H9 (cell line): ENCODE measurements around the gene TMEM140. TPM values are rescaled to one million over a fixed set of nuclear protein-coding genes. Genes with fewer than 3 reads are reported as not detected.

Experiments
- DNase-seq: peaks from one replicate; pipeline ENCODE4 v3.0.0-alpha.2; 2017
- H2AFZ ChIP-seq: one replicate; pipeline ENCODE4 v1.6.1; 2013; ENCODE audit warnings: mild to moderate bottlenecking, low read length, control low read depth, moderate library complexity
- H2AK5ac ChIP-seq: 2 replicates; pipeline ENCODE4 v1.6.1; 2013; ENCODE audit warnings: low read length, control low read depth, mixed read lengths; ENCODE audit not compliant: insufficient read length
- H2BK120ac ChIP-seq: one replicate; pipeline ENCODE4 v1.6.1; 2013; ENCODE audit warnings: low read depth, mild to moderate bottlenecking, low read length, control low read depth, inconsistent platforms; ENCODE audit not compliant: poor library complexity, severe bottlenecking
- H2BK12ac ChIP-seq: 2 replicates; pipeline ENCODE4 v1.6.1; 2013; ENCODE audit warnings: low read length, control low read depth, mixed read lengths, low read depth; ENCODE audit not compliant: insufficient read length
- H2BK15ac ChIP-seq: 2 replicates; pipeline ENCODE4 v1.6.1; 2013; ENCODE audit warnings: low read depth, low read length, control low read depth
- H2BK20ac ChIP-seq: one replicate; pipeline ENCODE4 v1.6.1; 2013; ENCODE audit warnings: low read depth, mild to moderate bottlenecking, low read length, control low read depth, inconsistent platforms; ENCODE audit not compliant: poor library complexity, severe bottlenecking
- H2BK5ac ChIP-seq: 2 replicates; pipeline ENCODE4 v1.6.1; 2013; ENCODE audit warnings: low read length, control low read depth, mixed read lengths; ENCODE audit not compliant: insufficient read length
- H3K14ac ChIP-seq: 2 replicates; pipeline ENCODE4 v1.6.1; 2013; ENCODE audit warnings: low read length, control low read depth; ENCODE audit not compliant: insufficient read depth
- H3K18ac ChIP-seq: 2 replicates; pipeline ENCODE4 v1.6.1; 2013; ENCODE audit warnings: low read depth, mild to moderate bottlenecking, mixed read lengths, low read length, control low read depth; ENCODE audit not compliant: insufficient read length
- H3K23ac ChIP-seq: 2 replicates; pipeline ENCODE4 v1.6.1; 2013; ENCODE audit warnings: low read length, control low read depth, mixed read lengths, low read depth; ENCODE audit not compliant: insufficient read length
- H3K23me2 ChIP-seq: 2 replicates; pipeline ENCODE4 v1.6.1; 2013; ENCODE audit warnings: low read depth, mild to moderate bottlenecking, mixed read lengths, low read length, control low read depth; ENCODE audit not compliant: insufficient read length, poor library complexity, severe bottlenecking
- H3K27ac ChIP-seq: 2 replicates; pipeline ENCODE4 v1.5.1; 2013; ENCODE audit warnings: low read length, control low read depth, mixed read lengths, low read depth; ENCODE audit not compliant: insufficient read length
- H3K27me3 ChIP-seq: 2 replicates; pipeline ENCODE4 v1.6.1; 2013; ENCODE audit warnings: low read length, control low read depth, inconsistent platforms; ENCODE audit not compliant: insufficient read depth
- H3K4ac ChIP-seq: 2 replicates; pipeline ENCODE4 v1.6.1; 2013; ENCODE audit warnings: low read depth, mild to moderate bottlenecking, control low read depth, inconsistent platforms, low read length, moderate library complexity
- H3K4me1 ChIP-seq: 2 replicates; pipeline ENCODE4 v1.6.1; 2013; ENCODE audit warnings: low read length, control low read depth, inconsistent platforms; ENCODE audit not compliant: insufficient read depth
- H3K4me2 ChIP-seq: 2 replicates; pipeline ENCODE4 v1.6.1; 2013; ENCODE audit warnings: low read length, control low read depth, mixed read lengths; ENCODE audit not compliant: insufficient read length, insufficient read depth
- H3K56ac ChIP-seq: 2 replicates; pipeline ENCODE4 v1.6.1; 2013; ENCODE audit warnings: low read depth, mild to moderate bottlenecking, mixed read lengths, low read length, control low read depth; ENCODE audit not compliant: insufficient read length
- H3K79me1 ChIP-seq: 2 replicates; pipeline ENCODE4 v1.6.1; 2013; ENCODE audit warnings: low read depth, mild to moderate bottlenecking, moderate library complexity, low read length, control low read depth, inconsistent platforms; ENCODE audit not compliant: insufficient read depth, poor library complexity, severe bottlenecking
- H3K79me2 ChIP-seq: 2 replicates; pipeline ENCODE4 v1.6.1; 2013; ENCODE audit warnings: low read length, control low read depth, inconsistent platforms; ENCODE audit not compliant: insufficient read depth
- H3K9ac ChIP-seq: 2 replicates; pipeline ENCODE4 v1.6.1; 2013; ENCODE audit warnings: low read length, control low read depth, mixed read lengths; ENCODE audit not compliant: insufficient read length; ENCODE audit errors: extremely low read depth
- H3K9me3 ChIP-seq: one replicate; pipeline ENCODE4 v1.6.1; 2013; ENCODE audit warnings: low read depth, low read length, inconsistent platforms; ENCODE audit not compliant: control insufficient read depth
- H3T11ph ChIP-seq: one replicate; pipeline ENCODE4 v1.6.1; 2013; ENCODE audit warnings: mild to moderate bottlenecking, low read length, control low read depth, inconsistent platforms
- H4K20me1 ChIP-seq: one replicate; pipeline ENCODE4 v1.6.1; 2013; ENCODE audit not compliant: control insufficient read depth, insufficient read length, insufficient read depth
- H4K5ac ChIP-seq: 2 replicates; pipeline ENCODE4 v1.6.1; 2013; ENCODE audit warnings: low read depth, mild to moderate bottlenecking, mixed read lengths, low read length, control low read depth; ENCODE audit not compliant: insufficient read length
- H4K8ac ChIP-seq: replicated peaks from 2 replicates; pipeline ENCODE4 v1.6.1; 2013; ENCODE audit warnings: low read length, control low read depth, mixed read lengths, low read depth; ENCODE audit not compliant: insufficient read length
- H4K91ac ChIP-seq: 2 replicates; pipeline ENCODE4 v1.6.1; 2013; ENCODE audit warnings: low read depth, mild to moderate bottlenecking, moderate library complexity, mixed read lengths, low read length, control low read depth; ENCODE audit not compliant: insufficient read length
- H3K27ac Mint-ChIP-seq, 3 experiments: 2 replicates in 2 of 3; 3 replicates in 1 of 3; pipeline ENCODE4 v1.8.0; 2020 to 2021; ENCODE audit warnings: mixed read lengths in 3 of 3, mild to moderate bottlenecking in 1 of 3, moderate library complexity in 1 of 3
- H3K27me3 Mint-ChIP-seq: 2 replicates; pipeline ENCODE4 v1.8.0; 2021; ENCODE audit warnings: low read depth, mild to moderate bottlenecking, moderate library complexity, mixed read lengths
- H3K36me3 Mint-ChIP-seq, 3 experiments: 2 replicates in 2 of 3; 3 replicates in 1 of 3; pipeline ENCODE4 v1.8.0; 2020 to 2021; ENCODE audit warnings: low read depth in 3 of 3, mixed read lengths in 3 of 3; ENCODE audit not compliant: insufficient read depth in 1 of 3
- H3K4me1 Mint-ChIP-seq, 2 experiments: 2 replicates each; pipeline ENCODE4 v1.8.0; 2020; ENCODE audit warnings: mixed read lengths in 2 of 2
- H3K4me3 Mint-ChIP-seq, 2 experiments: 2 replicates in 1 of 2; 3 replicates in 1 of 2; pipeline ENCODE4 v1.8.0; 2020 to 2021; ENCODE audit warnings: mild to moderate bottlenecking in 2 of 2, mixed read lengths in 2 of 2, moderate library complexity in 1 of 2
- H3K9me3 Mint-ChIP-seq, 2 experiments: 2 replicates in 1 of 2; 3 replicates in 1 of 2; pipeline ENCODE4 v1.8.0; 2020; ENCODE audit warnings: mild to moderate bottlenecking in 2 of 2, mixed read lengths in 2 of 2, moderate library complexity in 1 of 2
- CTCF ChIP-seq: fragments of 200-600 bp; sonication (generic); conservative IDR thresholded peaks from 3 replicates; pipeline ENCODE4 v1.8.0; 2021; ENCODE audit warnings: antibody characterized with exemption, mild to moderate bottlenecking
- WGBS: extraction: QIAGEN DNeasy Blood & Tissue Kit; methylation state at CpG from one replicate; pipeline ENCODE4 v1.1.7; 2013; ENCODE audit warnings: missing lambda C conversion rate, low lambda C conversion rate, mixed read lengths; ENCODE audit not compliant: insufficient read length; ENCODE audit errors: extremely low coverage; 5-methylcytosine and 5-hydroxymethylcytosine counted together
- total RNA-seq: library from RNA; stranded (reverse); gene quantifications from 2 replicates; pipeline ENCODE4 v1.2.1, GENCODE V29; 2021

TMEM140 gene
- total RNA-seq, 1 experiment from 2014 or later, result not detected

- H3K9ac ChIP-seq, result no peak overlapping the region
- H3K4me2 ChIP-seq, result no peak overlapping the region
- no peak overlapping the region for H4K5ac ChIP-seq
- peaks cover 65 to 91% (median 89%) of the 10 kb centered on the region in 3 experiments for H3K36me3 Mint-ChIP-seq
- H4K8ac ChIP-seq, result no peak overlapping the region
- H3K4me1 ChIP-seq, result peaks cover 4% of the 10 kb centered on the region; the same call in 1 of the 2 replicates
- WGBS, result no CpG with 5 or more reads among the region's 2 CpGs
- no peak overlapping the region for H3K18ac ChIP-seq
- no peak overlapping the region for H3T11ph ChIP-seq
- H3K4ac ChIP-seq, result no peak overlapping the region
- no peak for TF ChIP-seq CTCF
- H3K27me3 Mint-ChIP-seq, result no peaks in the 10 kb centered on the region; the same call in 1 of the 2 replicates
- no peak overlapping the region for H4K91ac ChIP-seq
- H3K9me3 Mint-ChIP-seq, result peaks cover 24 to 34% of the 10 kb centered on the region in 2 experiments
- no peak overlapping the region for H3K14ac ChIP-seq
- H3K23me2 ChIP-seq, result no peaks in the 10 kb centered on the region
- H3K79me2 ChIP-seq, result no peaks in the 10 kb centered on the region
- peaks cover 12 to 21% of the 10 kb centered on the region in 2 experiments for H3K4me1 Mint-ChIP-seq
- no peak overlapping the region for H3K27ac ChIP-seq
- no peak overlapping the region for H3K23ac ChIP-seq
- no peaks in the 10 kb centered on the region for H3K27me3 ChIP-seq
- no peak overlapping the region for H2BK120ac ChIP-seq
- no peaks in the 10 kb centered on the region for H3K79me1 ChIP-seq
- no peak overlapping the region for H3K4me3 Mint-ChIP-seq
- no peak overlapping the region for H2BK20ac ChIP-seq
- H2AFZ ChIP-seq, result no peak overlapping the region
- H3K9me3 ChIP-seq, result no peaks in the 10 kb centered on the region
- no peak overlapping the region for H2BK12ac ChIP-seq
- no peak for DNase-seq
- no peak overlapping the region for H2BK5ac ChIP-seq
- no peak overlapping the region for H2BK15ac ChIP-seq
- H2AK5ac ChIP-seq, result no peak overlapping the region
- H3K27ac Mint-ChIP-seq, result no peak overlapping the region
- H4K20me1 ChIP-seq, result no peaks in the 10 kb centered on the region
- H3K56ac ChIP-seq, result no peak overlapping the region
Observed at GRCh38 chr7:135162382-135163001, 14.6 kb downstream of the TMEM140 start.
